GM12878 (cell line): ENCODE data around the gene MAPKAP1. TPM values are rescaled to one million over a fixed set of nuclear protein-coding genes. Genes with fewer than 3 reads are reported as not detected.

Experiments used
- ATAC-seq: fragments of 200-7000 bp; cut with Tn5 transposase; 3 replicates; pipeline ENCODE4 v1.9.1; 2020; ENCODE audit warnings: mild to moderate bottlenecking, moderate library complexity
- BruUV-seq: library from RNA; stranded (reverse); fragments of 400-500 nt; replicated peaks from 2 replicates; lab custom pipeline; 2021; lab: Mats Ljungman, UMichigan
- CTCF ChIA-PET: fragments of 300-600 bp; sonication (Branson Sonifier 250); formaldehyde crosslinking; extraction: SDS; loops from one replicate; lab custom pipeline; 2021; ENCODE audit warnings: inconsistent platforms; lab: Yijun Ruan, JAX
- POLR2A ChIA-PET: fragments of 350-600 bp; formaldehyde crosslinking; extraction: SDS; loops from one replicate; lab custom pipeline; 2021; ENCODE audit warnings: inconsistent platforms; lab: Charles Lee
- RAD21 ChIA-PET: fragments of 300-600 bp; sonication (Branson Sonifier 250); formaldehyde crosslinking; loops from one replicate; lab custom pipeline; 2023; ENCODE audit warnings: antibody characterized with exemption; ENCODE audit not compliant: unreplicated experiment; lab: Charles Lee
- SMC1A ChIA-PET: fragments of 300-600 bp; sonication (Branson Sonifier 250); formaldehyde crosslinking; loops from one replicate; lab custom pipeline; 2023; ENCODE audit not compliant: unreplicated experiment, uncharacterized antibody; lab: Charles Lee
- DNase-seq: peaks from one replicate; pipeline ENCODE4 v3.0.0-alpha.2; 2011; ENCODE audit warnings: low read depth, low spot score
- FAIRE-seq: peaks from 3 replicates; lab custom pipeline; 2011; peaks lifted over from hg19 to GRCh38; lab: Jason Lieb, UNC
- H2AFZ ChIP-seq: 2 replicates; pipeline ENCODE4 v1.6.0; 2011; ENCODE audit warnings: low read depth, low read length, control low read depth; ENCODE audit not compliant: control insufficient read depth
- H3K27ac ChIP-seq: 2 replicates; pipeline ENCODE4 v1.5.1; 2011; ENCODE audit warnings: control low read depth; ENCODE audit not compliant: control insufficient read depth, insufficient read depth
- H3K27me3 ChIP-seq, 2 experiments: replicated peaks in 1 of 2; 2 replicates each; pipeline versions ENCODE4 v1.6.0 to v1.6.1; 2011; ENCODE audit warnings: low read length in 1 of 2; ENCODE audit not compliant: control insufficient read depth in 2 of 2, insufficient read depth in 2 of 2
- H3K36me3 ChIP-seq, 2 experiments: 2 replicates each; pipeline ENCODE4 v1.5.1; 2011; ENCODE audit warnings: low read length in 1 of 2; ENCODE audit not compliant: control insufficient read depth in 2 of 2, insufficient read depth in 2 of 2
- H3K4me1 ChIP-seq: 2 replicates; pipeline ENCODE4 v1.6.1; 2011; ENCODE audit warnings: mild to moderate bottlenecking, low read length, moderate library complexity, mixed read lengths; ENCODE audit not compliant: control insufficient read depth, insufficient read depth
- H3K4me2 ChIP-seq: 2 replicates; pipeline ENCODE4 v1.6.0; 2011; ENCODE audit warnings: control low read depth; ENCODE audit not compliant: control insufficient read depth, insufficient read depth
- H3K4me3 ChIP-seq: fragments of 200-600 bp; sonication (generic); 2 replicates; pipeline ENCODE4 v1.5.1; 2016
- H3K79me2 ChIP-seq: 2 replicates; pipeline ENCODE4 v1.6.0; 2011; ENCODE audit warnings: low read length; ENCODE audit not compliant: control insufficient read depth, insufficient read depth
- H3K9ac ChIP-seq: 2 replicates; pipeline ENCODE4 v1.8.0; 2011; ENCODE audit warnings: low read length, control low read depth, mixed read lengths; ENCODE audit not compliant: control insufficient read depth, insufficient read depth
- H3K9me3 ChIP-seq: replicated peaks from 3 replicates; pipeline ENCODE4 v1.5.1; 2011; ENCODE audit warnings: mild to moderate bottlenecking, low read length; ENCODE audit not compliant: control insufficient read depth, insufficient read depth
- H4K20me1 ChIP-seq: 2 replicates; pipeline ENCODE4 v1.6.0; 2011; ENCODE audit not compliant: control insufficient read depth, insufficient read depth
- EP300 ChIP-seq, 2 experiments: fragments of 150-350 bp in 1 of 2; IDR thresholded peaks; 2 replicates each; pipeline ENCODE4 v1.6.1; 2011 to 2012; ENCODE audit warnings: low read depth in 2 of 2, low read length in 2 of 2, borderline replicate concordance in 1 of 2, improper control_type of control experiment in 1 of 2, inconsistent platforms in 1 of 2; ENCODE audit not compliant: control insufficient read depth in 1 of 2
- ESRRA ChIP-seq: IDR thresholded peaks from 2 replicates; pipeline ENCODE4 v1.6.1; 2012; ENCODE audit warnings: mild to moderate bottlenecking, low read length, improper control_type of control experiment
- EZH2 ChIP-seq: IDR thresholded peaks from 2 replicates; pipeline ENCODE4 v1.6.1; 2012; ENCODE audit warnings: low read depth, mild to moderate bottlenecking, control low read depth, inconsistent platforms, low read length, borderline replicate concordance; ENCODE audit not compliant: control insufficient read depth
- FOS ChIP-seq: IDR thresholded peaks from 3 replicates; pipeline ENCODE4 v1.6.1; 2011; ENCODE audit warnings: borderline replicate concordance; ENCODE audit not compliant: insufficient read length; ENCODE audit errors: extremely low read depth
- HDAC6 ChIP-seq: fragments of 200-600 bp; sonication (generic); IDR thresholded peaks from one replicate; pipeline ENCODE4 v1.8.0; 2017; ENCODE audit warnings: antibody characterized with exemption; ENCODE audit not compliant: unreplicated experiment
- MTA2 ChIP-seq: fragments of 450-650 bp; IDR thresholded peaks from 2 replicates; pipeline ENCODE4 v1.6.1; 2016; ENCODE audit warnings: low read depth, mild to moderate bottlenecking, moderate library complexity
- RUNX3 ChIP-seq: IDR thresholded peaks from 2 replicates; pipeline ENCODE4 v1.6.1; 2012; ENCODE audit warnings: low read length, inconsistent platforms
- SPI1 ChIP-seq: IDR thresholded peaks from 2 replicates; pipeline ENCODE4 v1.6.1; 2011; ENCODE audit warnings: low read depth, mild to moderate bottlenecking, low read length, moderate library complexity, borderline replicate concordance; ENCODE audit not compliant: insufficient read depth
- SUPT20H ChIP-seq: IDR thresholded peaks from 2 replicates; pipeline ENCODE4 v1.6.1; 2011; ENCODE audit warnings: low read depth, mild to moderate bottlenecking, low read length, moderate library complexity, borderline replicate concordance; ENCODE audit not compliant: control insufficient read depth
- TARDBP ChIP-seq: IDR thresholded peaks from 2 replicates; pipeline ENCODE4 v1.6.1; 2016; ENCODE audit warnings: borderline replicate concordance
- YBX1 ChIP-seq: fragments of 450-650 bp; IDR thresholded peaks from 2 replicates; pipeline ENCODE4 v1.6.1; 2016; ENCODE audit warnings: antibody characterized with exemption
- WGBS: methylation state at CpG from one replicate; pipeline ENCODE4 v1.1.6; 2016; ENCODE audit warnings: low lambda C conversion rate; ENCODE audit not compliant: insufficient replicate concordance, insufficient coverage; ENCODE audit errors: missing lambda C conversion rate; 5-methylcytosine and 5-hydroxymethylcytosine counted together
- in situ Hi-C: fragments of 300-500 bp; cut with MboI; formaldehyde crosslinking; loops from 9 replicates; pipeline ENCODE4 v1.14.3; 2018; ENCODE audit warnings: mixed read lengths
- intact Hi-C: fragments of 100-400 bp; cut with micrococcal nuclease; formaldehyde crosslinking; loops from one replicate; pipeline ENCODE4 v1.14.2; 2022; ENCODE audit not compliant: unreplicated experiment
- polyA plus RNA-seq, 11 experiments: library from polyadenylated mRNA; depleted of rRNA in 4 of 11; unstranded in 6 of 11; stranded (reverse) in 5 of 11; fragments of >200 nt; fragmentation: Nextera tagmentation in 4 of 11; fragmentation: Illumina TruSeq in 1 of 11; extraction: Ambion mirVana in 4 of 11; extraction: Trizol in 1 of 11; gene quantifications; 1 replicate in 1 of 11; 2 replicates in 10 of 11; pipeline versions ENCODE4 v1.2.1 to v1.2.3, GENCODE V29; 2011 to 2016; ENCODE audit warnings: inconsistent platforms in 2 of 11, missing spikeins in 2 of 11, low read depth in 1 of 11
- total RNA-seq, 4 experiments: library from RNA; depleted of rRNA in 3 of 4; stranded (reverse); fragments of >200 nt in 3 of 4; fragmentation: Illumina TruSeq in 1 of 4; extraction: Trizol in 1 of 4; gene quantifications; 2 replicates each; pipeline versions ENCODE4 v1.2.1 to v1.2.3, GENCODE V29; 2013 to 2021
- TF ChIP-seq, protein P1 (sequence below): fragments of 450-650 bp; IDR thresholded peaks from 2 replicates; pipeline ENCODE4 v1.6.1; 2016; ENCODE audit warnings: mild to moderate bottlenecking, moderate library complexity, borderline replicate concordance

MAPKAP1 gene
- total and polyA plus RNA-seq, 10 of the 15 experiments (the other 5 are each of a cell fraction or from before 2014, with no cell fraction given), result 5.1 to 188 (median 105) TPM

DNA sequence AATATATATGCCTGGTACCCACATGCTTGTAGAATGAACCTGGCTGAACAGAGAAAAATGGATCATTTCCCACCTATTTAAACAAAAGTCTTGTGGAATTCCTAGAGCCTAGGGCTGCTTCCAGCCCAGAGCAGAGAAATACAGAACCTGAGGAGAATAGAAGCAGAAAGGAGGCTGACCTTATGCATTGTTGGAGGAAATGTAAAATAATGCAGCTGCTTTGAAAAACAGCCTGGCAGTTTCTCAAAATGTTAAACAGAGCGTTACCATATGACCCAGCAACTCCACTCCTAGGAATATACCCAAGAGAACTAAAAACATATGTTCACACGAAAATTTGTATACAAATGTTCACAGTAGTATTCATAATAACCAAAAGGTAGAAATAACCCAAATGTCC is 15.1 kb downstream of the MAPKAP1 start (continued):
- TF ChIP-seq ESRRA, result no peak
- TF ChIP-seq RUNX3, result no peak
- no peak for TF ChIP-seq HDAC6
- TF ChIP-seq EP300 (IDR thresholded peaks at IDR 0.05; ENCODE audit: borderline replicate concordance in 1 of 2, control insufficient read depth in 1 of 2, low read depth in 2 of 2, low read length in 2 of 2), result no peak
- no peak for TF ChIP-seq MTA2

DNA sequence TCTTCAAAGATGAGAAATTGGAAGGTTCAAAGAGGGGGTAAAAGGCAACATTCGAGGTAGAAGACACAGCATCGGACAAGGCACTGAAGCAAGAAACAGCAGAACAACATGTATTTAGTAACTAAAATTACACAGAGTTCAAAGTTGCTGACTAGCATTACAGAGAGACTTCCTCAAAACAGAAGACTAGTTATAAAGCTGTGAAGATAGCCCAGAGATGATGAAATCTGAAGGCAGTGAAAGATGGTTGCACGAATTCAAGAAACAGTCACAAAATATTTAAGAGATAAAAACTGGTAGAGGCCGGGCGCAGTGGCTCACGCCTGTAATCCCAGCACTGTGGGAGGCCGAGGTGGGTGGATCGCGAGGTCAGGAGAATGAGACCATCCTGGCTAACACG is 16.3 kb downstream of the MAPKAP1 start:
- ChIA-PET POLR2A (no interaction called here), RAD21 (no interaction called here), CTCF (interaction anchor here (1.9 kb wide), 1 partner anchor 9 kb away, joined by 11 read pairs; no protein-coding TSS in a partner anchor), SMC1A (no interaction called here)
- TF ChIP-seq YBX1, result no peak
- TF ChIP-seq SUPT20H, result no peak
- TF ChIP-seq EZH2, result no peak
- TF ChIP-seq, protein P1, sequence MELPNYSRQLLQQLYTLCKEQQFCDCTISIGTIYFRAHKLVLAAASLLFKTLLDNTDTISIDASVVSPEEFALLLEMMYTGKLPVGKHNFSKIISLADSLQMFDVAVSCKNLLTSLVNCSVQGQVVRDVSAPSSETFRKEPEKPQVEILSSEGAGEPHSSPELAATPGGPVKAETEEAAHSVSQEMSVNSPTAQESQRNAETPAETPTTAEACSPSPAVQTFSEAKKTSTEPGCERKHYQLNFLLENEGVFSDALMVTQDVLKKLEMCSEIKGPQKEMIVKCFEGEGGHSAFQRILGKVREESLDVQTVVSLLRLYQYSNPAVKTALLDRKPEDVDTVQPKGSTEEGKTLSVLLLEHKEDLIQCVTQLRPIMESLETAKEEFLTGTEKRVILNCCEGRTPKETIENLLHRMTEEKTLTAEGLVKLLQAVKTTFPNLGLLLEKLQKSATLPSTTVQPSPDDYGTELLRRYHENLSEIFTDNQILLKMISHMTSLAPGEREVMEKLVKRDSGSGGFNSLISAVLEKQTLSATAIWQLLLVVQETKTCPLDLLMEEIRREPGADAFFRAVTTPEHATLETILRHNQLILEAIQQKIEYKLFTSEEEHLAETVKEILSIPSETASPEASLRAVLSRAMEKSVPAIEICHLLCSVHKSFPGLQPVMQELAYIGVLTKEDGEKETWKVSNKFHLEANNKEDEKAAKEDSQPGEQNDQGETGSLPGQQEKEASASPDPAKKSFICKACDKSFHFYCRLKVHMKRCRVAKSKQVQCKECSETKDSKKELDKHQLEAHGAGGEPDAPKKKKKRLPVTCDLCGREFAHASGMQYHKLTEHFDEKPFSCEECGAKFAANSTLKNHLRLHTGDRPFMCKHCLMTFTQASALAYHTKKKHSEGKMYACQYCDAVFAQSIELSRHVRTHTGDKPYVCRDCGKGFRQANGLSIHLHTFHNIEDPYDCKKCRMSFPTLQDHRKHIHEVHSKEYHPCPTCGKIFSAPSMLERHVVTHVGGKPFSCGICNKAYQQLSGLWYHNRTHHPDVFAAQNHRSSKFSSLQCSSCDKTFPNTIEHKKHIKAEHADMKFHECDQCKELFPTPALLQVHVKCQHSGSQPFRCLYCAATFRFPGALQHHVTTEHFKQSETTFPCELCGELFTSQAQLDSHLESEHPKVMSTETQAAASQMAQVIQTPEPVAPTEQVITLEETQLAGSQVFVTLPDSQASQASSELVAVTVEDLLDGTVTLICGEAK, result no peak
- no peak for TF ChIP-seq TARDBP
- no peak for TF ChIP-seq FOS
- TF ChIP-seq SPI1, result 0 out of 2 replicates have a peak, but pooled peaks have one; percentile 25
- BruUV-seq, result no TSS peak
- Histone ChIP-seq H2AFZ (no peak overlapping the region), H3K79me2 (peaks cover 70% of the 10 kb centered on the region), H3K36me3 (peaks cover 0 to 2% of the 10 kb centered on the region in 2 experiments; a peak in 3 of 4 replicates), H3K9ac (no peak overlapping the region), H3K9me3 (no peaks in the 10 kb centered on the region), H3K4me1 (no peaks in the 10 kb centered on the region), H3K4me3 (no peak overlapping the region), H4K20me1 (no peaks in the 10 kb centered on the region), H3K27ac (no peak overlapping the region), H3K27me3 (no peaks in the 10 kb centered on the region), H3K4me2 (no peak overlapping the region)
- ATAC-seq, result no peak
- WGBS, result 97% methylated on average over 10 of the region's 10 CpGs
- in situ Hi-C loops (no loop called here), intact Hi-C loops (no loop called here)
- no peak for DNase-seq
- FAIRE-seq, result no peak
